ENCODE measurements around the gene MCF2L2.
"Not testable (repeated sequence)": the region's sequence is repeated elsewhere in the genome, so short reads cannot be mapped to it uniquely, and the experiment has no call there.

The MCF2L2 gene, protein sequence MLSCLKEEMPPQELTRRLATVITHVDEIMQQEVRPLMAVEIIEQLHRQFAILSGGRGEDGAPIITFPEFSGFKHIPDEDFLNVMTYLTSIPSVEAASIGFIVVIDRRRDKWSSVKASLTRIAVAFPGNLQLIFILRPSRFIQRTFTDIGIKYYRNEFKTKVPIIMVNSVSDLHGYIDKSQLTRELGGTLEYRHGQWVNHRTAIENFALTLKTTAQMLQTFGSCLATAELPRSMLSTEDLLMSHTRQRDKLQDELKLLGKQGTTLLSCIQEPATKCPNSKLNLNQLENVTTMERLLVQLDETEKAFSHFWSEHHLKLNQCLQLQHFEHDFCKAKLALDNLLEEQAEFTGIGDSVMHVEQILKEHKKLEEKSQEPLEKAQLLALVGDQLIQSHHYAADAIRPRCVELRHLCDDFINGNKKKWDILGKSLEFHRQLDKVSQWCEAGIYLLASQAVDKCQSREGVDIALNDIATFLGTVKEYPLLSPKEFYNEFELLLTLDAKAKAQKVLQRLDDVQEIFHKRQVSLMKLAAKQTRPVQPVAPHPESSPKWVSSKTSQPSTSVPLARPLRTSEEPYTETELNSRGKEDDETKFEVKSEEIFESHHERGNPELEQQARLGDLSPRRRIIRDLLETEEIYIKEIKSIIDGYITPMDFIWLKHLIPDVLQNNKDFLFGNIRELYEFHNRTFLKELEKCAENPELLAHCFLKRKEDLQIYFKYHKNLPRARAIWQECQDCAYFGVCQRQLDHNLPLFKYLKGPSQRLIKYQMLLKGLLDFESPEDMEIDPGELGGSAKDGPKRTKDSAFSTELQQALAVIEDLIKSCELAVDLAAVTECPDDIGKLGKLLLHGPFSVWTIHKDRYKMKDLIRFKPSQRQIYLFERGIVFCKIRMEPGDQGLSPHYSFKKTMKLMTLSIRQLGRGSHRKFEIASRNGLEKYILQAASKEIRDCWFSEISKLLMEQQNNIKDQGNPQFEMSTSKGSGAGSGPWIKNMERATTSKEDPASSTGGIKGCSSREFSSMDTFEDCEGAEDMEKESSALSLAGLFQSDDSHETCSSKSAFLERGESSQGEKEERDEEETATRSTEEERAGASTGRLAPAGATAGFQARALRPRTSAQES

DNA sequence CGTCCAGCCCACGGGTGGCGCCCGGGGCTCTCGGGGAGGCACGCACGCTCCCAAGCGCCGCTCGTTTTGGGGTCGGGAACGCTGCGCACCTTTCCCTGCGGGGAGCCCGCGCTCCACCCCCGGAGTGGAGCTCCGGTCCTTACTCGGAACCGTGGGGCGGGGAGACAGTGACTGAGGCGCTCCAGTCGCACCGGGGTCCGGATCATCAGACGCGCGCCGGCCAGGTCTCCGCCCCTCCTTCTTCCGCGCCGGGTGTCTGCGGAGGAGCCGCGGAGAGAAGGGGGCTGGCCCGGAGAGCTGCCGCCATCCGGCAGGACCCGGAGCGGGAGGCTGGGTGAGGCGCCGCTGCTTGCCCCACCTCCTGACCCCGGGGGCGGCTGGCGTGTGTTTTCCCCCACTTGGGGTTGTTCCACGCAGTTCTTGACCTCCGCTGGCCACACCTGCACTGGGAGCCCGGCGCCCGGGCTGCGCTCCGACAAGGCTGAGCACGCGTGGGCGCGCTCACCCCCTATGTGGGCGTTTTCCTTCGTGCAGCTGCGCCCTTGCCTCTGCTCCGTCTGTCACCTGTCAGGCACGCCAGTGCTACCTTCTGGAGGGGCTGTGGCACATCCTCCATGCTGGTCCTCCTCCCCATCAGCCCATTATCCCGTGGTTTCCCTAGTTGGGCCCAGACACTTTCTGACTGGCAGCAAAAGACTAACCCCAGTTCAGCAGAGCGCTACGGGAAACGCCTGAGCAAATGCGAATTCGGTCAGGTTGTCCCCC, at the start of gene MCF2L2:
MCF2L2 (minus strand) TSS at position 173 of the 765 bp plus-strand sequence. CDS start 642 bp downstream, outside the sequence.
- TF ChIP-seq, protein P1, sequence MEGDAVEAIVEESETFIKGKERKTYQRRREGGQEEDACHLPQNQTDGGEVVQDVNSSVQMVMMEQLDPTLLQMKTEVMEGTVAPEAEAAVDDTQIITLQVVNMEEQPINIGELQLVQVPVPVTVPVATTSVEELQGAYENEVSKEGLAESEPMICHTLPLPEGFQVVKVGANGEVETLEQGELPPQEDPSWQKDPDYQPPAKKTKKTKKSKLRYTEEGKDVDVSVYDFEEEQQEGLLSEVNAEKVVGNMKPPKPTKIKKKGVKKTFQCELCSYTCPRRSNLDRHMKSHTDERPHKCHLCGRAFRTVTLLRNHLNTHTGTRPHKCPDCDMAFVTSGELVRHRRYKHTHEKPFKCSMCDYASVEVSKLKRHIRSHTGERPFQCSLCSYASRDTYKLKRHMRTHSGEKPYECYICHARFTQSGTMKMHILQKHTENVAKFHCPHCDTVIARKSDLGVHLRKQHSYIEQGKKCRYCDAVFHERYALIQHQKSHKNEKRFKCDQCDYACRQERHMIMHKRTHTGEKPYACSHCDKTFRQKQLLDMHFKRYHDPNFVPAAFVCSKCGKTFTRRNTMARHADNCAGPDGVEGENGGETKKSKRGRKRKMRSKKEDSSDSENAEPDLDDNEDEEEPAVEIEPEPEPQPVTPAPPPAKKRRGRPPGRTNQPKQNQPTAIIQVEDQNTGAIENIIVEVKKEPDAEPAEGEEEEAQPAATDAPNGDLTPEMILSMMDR (IDR thresholded peaks at IDR 0.05; ENCODE audit: insufficient read depth, low read length, poor library complexity, severe bottlenecking), result no peak
- Histone ChIP-seq H3K36me3 (ENCODE audit: control insufficient read depth, insufficient read depth, low read length) (no peaks in the 10 kb centered on the region), H3K27me3 (replicated peaks; ENCODE audit: control insufficient read depth, insufficient read depth, low read length) (peaks cover 7% of the 10 kb centered on the region), H3K4me3 (replicated peaks; ENCODE audit: low read depth, low read length) (peak within 1 kb of the TSS; percentile 68)
- DNase-seq (ENCODE audit: extremely low read depth, insufficient read length), result peak; percentile 66

DNA sequence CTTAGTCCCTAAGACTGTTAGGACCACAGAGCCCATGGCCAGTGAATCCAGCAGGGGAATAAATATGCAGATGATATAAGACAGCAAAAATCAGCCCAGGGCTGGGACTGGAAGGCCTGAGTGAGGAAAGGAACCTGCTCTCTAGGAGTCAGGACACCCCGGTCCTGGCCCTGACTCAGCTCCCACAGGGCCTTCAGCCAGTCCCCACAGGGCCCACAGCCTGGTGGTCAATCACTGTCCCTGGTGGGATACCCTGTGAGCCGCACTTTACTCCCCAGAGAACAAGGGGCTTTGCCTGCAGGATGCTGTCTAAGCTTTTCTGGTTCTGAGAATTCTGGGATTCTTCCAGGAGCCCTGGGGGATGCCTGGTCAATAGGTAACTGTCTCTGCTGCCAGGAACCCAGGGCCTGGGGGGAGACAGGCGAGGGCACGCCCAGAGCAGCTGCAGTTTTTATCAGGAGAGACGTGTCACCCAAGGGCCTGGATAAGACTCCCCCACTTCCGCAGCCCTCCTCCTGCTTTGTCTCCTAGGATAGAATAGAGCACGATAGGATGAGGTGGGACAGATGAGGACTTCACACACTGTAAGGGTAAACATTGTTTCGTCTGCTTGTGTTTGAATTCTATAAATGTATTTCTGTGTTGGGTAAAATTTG, 49.5 kb upstream of the MCF2L2 start:
- TF ChIP-seq, protein P1 (IDR thresholded peaks at IDR 0.05; ENCODE audit: insufficient read depth, low read length, poor library complexity, severe bottlenecking), result no peak
- Histone ChIP-seq H3K36me3 (ENCODE audit: control insufficient read depth, insufficient read depth, low read length) (no peaks in the 10 kb centered on the region), H3K4me3 (replicated peaks; ENCODE audit: low read depth, low read length) (no peak overlapping the region), H3K27me3 (replicated peaks; ENCODE audit: control insufficient read depth, insufficient read depth, low read length) (no peaks in the 10 kb centered on the region; the same call in 1 of the 2 replicates)
- no peak for DNase-seq (ENCODE audit: extremely low read depth, insufficient read length)

DNA sequence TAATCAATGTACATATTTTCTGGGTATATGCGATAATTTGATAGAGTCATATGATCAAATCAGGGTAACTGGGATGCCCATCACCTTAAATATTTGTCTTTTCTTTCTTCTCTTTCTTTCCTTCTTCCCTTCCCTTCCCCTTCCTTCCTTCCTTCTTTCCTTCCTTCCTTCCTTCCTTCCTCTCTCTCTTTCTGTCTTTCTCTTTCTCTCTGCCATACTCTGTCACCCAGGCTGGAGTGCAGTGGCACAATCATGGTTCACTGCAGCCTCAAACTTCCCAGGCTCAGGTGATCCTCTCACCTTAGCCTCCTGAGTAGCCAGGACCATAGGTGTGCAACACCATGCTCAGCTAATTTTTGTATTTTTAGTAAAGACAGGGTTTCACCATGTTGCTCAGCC, 47.3 kb upstream of the MCF2L2 start:
- not testable (repeated sequence) for H3K36me3 ChIP-seq (ENCODE audit: control insufficient read depth, insufficient read depth, low read length); H3K4me3 ChIP-seq (replicated peaks; ENCODE audit: low read depth, low read length); H3K27me3 ChIP-seq (replicated peaks; ENCODE audit: control insufficient read depth, insufficient read depth, low read length); DNase-seq (ENCODE audit: extremely low read depth, insufficient read length)

DNA sequence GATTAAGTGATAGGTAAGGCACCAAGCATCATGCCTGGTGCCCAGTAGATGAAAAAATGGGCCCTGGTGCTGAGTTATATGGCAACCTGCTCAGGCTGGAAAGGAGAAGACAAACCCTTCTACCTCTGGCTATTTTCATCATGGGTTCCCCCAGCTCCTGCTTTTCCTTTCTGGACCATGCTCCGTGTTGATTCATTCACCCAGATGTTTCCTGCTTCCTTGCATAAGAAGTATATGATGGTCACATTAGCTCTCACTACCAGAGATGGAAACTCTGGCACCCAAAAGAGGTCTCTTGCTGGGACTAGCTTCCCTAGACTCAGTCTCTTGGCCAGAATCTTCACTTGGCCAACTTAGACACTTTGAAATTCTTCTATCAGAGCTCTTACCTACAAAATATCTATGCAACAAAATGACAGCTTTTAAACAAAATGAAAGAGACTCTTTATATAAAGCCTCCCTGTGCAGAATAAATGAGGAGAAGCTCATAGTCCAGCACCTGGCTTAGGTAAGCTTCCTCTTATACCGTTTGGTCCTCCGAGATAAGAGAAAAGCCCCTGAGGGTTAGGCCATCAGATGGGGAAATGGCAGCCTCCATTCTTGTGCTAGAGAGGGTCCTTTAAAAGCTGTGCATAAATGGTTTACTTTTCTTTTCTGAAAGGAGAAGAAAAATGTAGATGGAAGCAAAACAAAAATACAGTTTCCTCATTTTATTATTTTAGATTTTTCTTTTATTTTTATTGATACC, 46.8 kb upstream of the MCF2L2 start:
- Histone ChIP-seq H3K36me3 (ENCODE audit: control insufficient read depth, insufficient read depth, low read length) (no peaks in the 10 kb centered on the region), H3K4me3 (replicated peaks; ENCODE audit: low read depth, low read length) (no peak overlapping the region), H3K27me3 (replicated peaks; ENCODE audit: control insufficient read depth, insufficient read depth, low read length) (no peaks in the 10 kb centered on the region; the same call in 1 of the 2 replicates)
- DNase-seq (ENCODE audit: extremely low read depth, insufficient read length), result no peak
- TF ChIP-seq, protein P1 (IDR thresholded peaks at IDR 0.05; ENCODE audit: insufficient read depth, low read length, poor library complexity, severe bottlenecking), result no peak

DNA sequence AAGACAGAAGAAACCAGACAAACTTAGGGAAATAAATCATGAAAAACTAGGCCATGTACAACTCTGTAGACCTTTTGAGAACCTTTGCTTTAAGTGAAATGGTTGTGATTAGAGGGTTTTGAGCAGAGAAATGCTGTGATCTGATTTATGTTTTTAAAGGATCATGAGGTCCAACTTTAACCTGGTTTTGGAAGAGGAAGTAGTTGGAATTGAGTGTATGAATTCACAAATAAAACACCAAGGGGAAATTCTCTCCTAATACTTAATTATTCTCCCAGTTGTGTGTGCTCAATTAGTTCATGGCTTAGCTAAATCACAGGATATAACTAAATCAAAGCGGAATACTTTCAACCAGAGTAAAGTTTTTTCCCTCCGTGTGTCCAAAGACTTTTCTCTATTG, 45.5 kb upstream of the MCF2L2 start:
- DNase-seq (ENCODE audit: extremely low read depth, insufficient read length), result no peak
- H3K4me3 ChIP-seq (replicated peaks; ENCODE audit: low read depth, low read length), result no peak overlapping the region
- H3K27me3 ChIP-seq (replicated peaks; ENCODE audit: control insufficient read depth, insufficient read depth, low read length), result no peaks in the 10 kb centered on the region; the same call in 1 of the 2 replicates
- H3K36me3 ChIP-seq (ENCODE audit: control insufficient read depth, insufficient read depth, low read length), result no peaks in the 10 kb centered on the region
- TF ChIP-seq, protein P1 (IDR thresholded peaks at IDR 0.05; ENCODE audit: insufficient read depth, low read length, poor library complexity, severe bottlenecking), result no peak

All from GM06990 (cell line).